Activated CD8-positive, alpha-beta memory T cell treated with anti-CD3 and anti-CD28 coated beads, Interleukin-2, amount 50 U/mL, for 1 hour (primary cell): ENCODE measurements around the gene ADCY7.
"Not testable (repeated sequence)": the region's sequence is repeated elsewhere in the genome, so short reads cannot be mapped to it uniquely, and the experiment has no call there.

ENCODE experiments used
- DNase-seq: peaks from one replicate; pipeline ENCODE4 v3.0.0-alpha.2; 2020; ENCODE audit errors: extremely low read depth

ADCY7 gene

GRCh38 chr16:50338371-50339231 lies 72.2 kb downstream of the ADCY7 start:
- peak; percentile 25 for DNase-seq

GRCh38 chr16:50340578-50340977 lies 74.2 kb downstream of the ADCY7 start:
- DNase-seq: no peak

GRCh38 chr16:50343566-50343965 lies 77.2 kb downstream of the ADCY7 start:
- not testable (repeated sequence) for DNase-seq

- DNase-seq: not testable (repeated sequence)
Measured at GRCh38 chr16:50345210-50345609, 78.9 kb downstream of the ADCY7 start.

GRCh38 chr16:50351116-50351515 lies 84.8 kb downstream of the ADCY7 start:
- no peak for DNase-seq

- no peak for DNase-seq
Measured at GRCh38 chr16:50351952-50352351, 85.6 kb downstream of the ADCY7 start.

- no peak for DNase-seq
Measured at GRCh38 chr16:50354082-50354481, 87.7 kb downstream of the ADCY7 start.

- no peak for DNase-seq
Measured at GRCh38 chr16:50354629-50355456, 88.5 kb downstream of the ADCY7 start.

- DNase-seq: no peak
Measured at GRCh38 chr16:50359626-50360025, 93.3 kb downstream of the ADCY7 start.

- no peak for DNase-seq
Measured at GRCh38 chr16:50360033-50360778, 93.9 kb downstream of the ADCY7 start.

- DNase-seq: no peak
Measured at GRCh38 chr16:50360779-50361178, 94.4 kb downstream of the ADCY7 start.

GRCh38 chr16:50363656-50364055 lies 97.3 kb downstream of the ADCY7 start:
- DNase-seq: no peak

- no peak for DNase-seq
Measured at GRCh38 chr16:50365791-50366575, 99.6 kb downstream of the ADCY7 start.
